GM23338 (cell line): ENCODE measurements around the gene HOXB4. TPM values are rescaled to one million over a fixed set of nuclear protein-coding genes. Genes with fewer than 3 reads are reported as not detected.

Source experiments
- ATAC-seq: fragments of 200-7000 bp; cut with Tn5 transposase; 3 replicates; pipeline ENCODE4 v1.9.1; 2020
- DNase-seq: peaks from one replicate; pipeline ENCODE4 v3.0.0-alpha.2; 2015; ENCODE audit warnings: low spot score
- H2AFZ ChIP-seq: fragments of 200-600 bp; sonication (generic); 2 replicates; pipeline ENCODE4 v1.8.0; 2016; ENCODE audit warnings: antibody characterized with exemption, mild to moderate bottlenecking, moderate library complexity
- H3F3A ChIP-seq: fragments of 200-600 bp; sonication (generic); replicated peaks from 2 replicates; pipeline ENCODE4 v1.8.0; 2017; ENCODE audit warnings: antibody characterized with exemption, mixed run types, low read depth
- H3K27ac ChIP-seq: fragments of 200-600 bp; sonication (generic); 2 replicates; pipeline ENCODE4 v1.6.1; 2016; ENCODE audit warnings: low read depth
- H3K27me3 ChIP-seq: fragments of 200-600 bp; sonication (generic); 2 replicates; pipeline ENCODE4 v1.8.0; 2016; ENCODE audit warnings: mild to moderate bottlenecking, mixed run types, moderate library complexity; ENCODE audit not compliant: insufficient read depth
- H3K36me3 ChIP-seq: fragments of 200-600 bp; sonication (generic); 2 replicates; pipeline ENCODE4 v1.8.0; 2016; ENCODE audit warnings: mild to moderate bottlenecking; ENCODE audit not compliant: insufficient read depth
- H3K4me1 ChIP-seq: fragments of 200-600 bp; sonication (generic); 2 replicates; pipeline ENCODE4 v1.8.0; 2016; ENCODE audit warnings: mild to moderate bottlenecking, moderate library complexity; ENCODE audit not compliant: insufficient read depth
- H3K4me2 ChIP-seq: fragments of 200-600 bp; sonication (generic); 2 replicates; pipeline ENCODE4 v1.7.1; 2017; ENCODE audit warnings: mixed run types
- H3K4me3 ChIP-seq: fragments of 200-600 bp; sonication (generic); 2 replicates; pipeline ENCODE4 v1.6.1; 2016; ENCODE audit warnings: mixed run types
- H3K79me2 ChIP-seq: fragments of 200-600 bp; sonication (generic); replicated peaks from 2 replicates; pipeline ENCODE4 v1.8.0; 2017; ENCODE audit warnings: mild to moderate bottlenecking; ENCODE audit not compliant: insufficient read depth
- H3K9me2 ChIP-seq: fragments of 200-600 bp; sonication (generic); 2 replicates; pipeline ENCODE4 v1.8.0; 2017; ENCODE audit not compliant: insufficient read depth
- H4K20me1 ChIP-seq: fragments of 200-600 bp; sonication (generic); replicated peaks from 2 replicates; pipeline ENCODE4 v1.8.0; 2017; ENCODE audit warnings: mild to moderate bottlenecking; ENCODE audit not compliant: insufficient read depth
- H3K27ac Mint-ChIP-seq: 2 replicates; pipeline ENCODE4 v1.8.0; 2020; ENCODE audit warnings: inconsistent platforms, mild to moderate bottlenecking, moderate library complexity, mixed read lengths
- H3K27me3 Mint-ChIP-seq: 3 replicates; pipeline ENCODE4 v1.8.0; 2022; ENCODE audit warnings: low read depth, mild to moderate bottlenecking, moderate library complexity, mixed read lengths, inconsistent platforms; ENCODE audit not compliant: insufficient read depth, poor library complexity
- H3K36me3 Mint-ChIP-seq: 3 replicates; pipeline ENCODE4 v1.8.0; 2021; ENCODE audit warnings: low read depth, mild to moderate bottlenecking, inconsistent platforms, moderate library complexity, mixed read lengths
- H3K4me1 Mint-ChIP-seq: 3 replicates; pipeline ENCODE4 v1.8.0; 2020; ENCODE audit warnings: mild to moderate bottlenecking, inconsistent platforms, mixed read lengths
- H3K4me3 Mint-ChIP-seq: 3 replicates; pipeline ENCODE4 v1.8.0; 2021; ENCODE audit warnings: moderate library complexity, mild to moderate bottlenecking, inconsistent platforms, mixed read lengths
- H3K9me3 Mint-ChIP-seq: 3 replicates; pipeline ENCODE4 v1.8.0; 2020; ENCODE audit warnings: moderate library complexity, mild to moderate bottlenecking, inconsistent platforms, mixed read lengths
- CTCF ChIP-seq, 2 experiments: fragments of 200-600 bp in 1 of 2; sonication (generic) in 1 of 2; conservative IDR thresholded peaks; 2 replicates each; pipeline versions ENCODE4 v1.5.1 to v1.6.1; 2016 to 2017; ENCODE audit warnings: antibody characterized with exemption in 2 of 2, low read depth in 2 of 2, mild to moderate bottlenecking in 2 of 2, moderate library complexity in 1 of 2
- ETS1 ChIP-seq: IDR thresholded peaks from 2 replicates; pipeline ENCODE4 v1.6.1; 2016; ENCODE audit warnings: antibody characterized with exemption
- EZH2 ChIP-seq: fragments of 200-600 bp; sonication (generic); IDR thresholded peaks from one replicate; pipeline ENCODE4 v1.8.0; 2017; ENCODE audit warnings: antibody characterized with exemption, mild to moderate bottlenecking, low read depth; ENCODE audit not compliant: unreplicated experiment
- EZH2phosphoT487 ChIP-seq: fragments of 200-600 bp; sonication (generic); IDR thresholded peaks from one replicate; pipeline ENCODE4 v1.8.1; 2018; ENCODE audit warnings: antibody characterized with exemption; ENCODE audit not compliant: unreplicated experiment
- JUNB ChIP-seq: IDR thresholded peaks from one replicate; pipeline ENCODE4 v1.6.1; 2016; ENCODE audit warnings: antibody characterized with exemption; ENCODE audit not compliant: unreplicated experiment
- NANOG ChIP-seq: IDR thresholded peaks from 2 replicates; pipeline ENCODE4 v1.6.1; 2016; ENCODE audit warnings: antibody characterized with exemption, borderline replicate concordance
- POLR2AphosphoS5 ChIP-seq: IDR thresholded peaks from 2 replicates; pipeline ENCODE4 v1.6.1; 2016; ENCODE audit warnings: antibody characterized with exemption, low read depth
- STAT1 ChIP-seq: IDR thresholded peaks from one replicate; pipeline ENCODE4 v1.6.1; 2016; ENCODE audit warnings: antibody characterized with exemption; ENCODE audit not compliant: unreplicated experiment
- ZNF114 ChIP-seq: fragments of 250-450 bp; sonication (Bioruptor Pico); IDR thresholded peaks from 2 replicates; pipeline ENCODE4 v1.5.0; 2020; ENCODE audit warnings: mild to moderate bottlenecking, moderate library complexity
- ZNF331 ChIP-seq: fragments of 250-450 bp; sonication (Bioruptor Pico); IDR thresholded peaks from 2 replicates; pipeline ENCODE4 v1.5.0; 2020; ENCODE audit warnings: low read depth, mild to moderate bottlenecking, moderate library complexity
- ZNF462 ChIP-seq: fragments of 250-450 bp; sonication (Bioruptor Pico); IDR thresholded peaks from 2 replicates; pipeline ENCODE4 v1.5.0; 2020; ENCODE audit warnings: mild to moderate bottlenecking, moderate library complexity
- polyA plus RNA-seq: library from polyadenylated mRNA; unstranded; fragments of >200 nt; fragmentation: Nextera tagmentation; extraction: Ambion mirVana; gene quantifications from 2 replicates; pipeline ENCODE4 v1.2.1, GENCODE V29; 2016
- total RNA-seq: library from RNA; depleted of rRNA; stranded (reverse); fragments of >200 nt; shearing (Covaris generic); gene quantifications from 2 replicates; pipeline ENCODE4 v1.2.3, GENCODE V29; 2014

HOXB4 gene
- total and polyA plus RNA-seq, 2 experiments from 2014 or later: not detected

- TF ChIP-seq CTCF (conservative IDR thresholded peaks at IDR 0.05; ENCODE audit: low read depth in 2 of 2) (no peak), EZH2phosphoT487 (no peak), ETS1 (no peak)
Measured at GRCh38 chr17:48530887-48531272, 47.3 kb downstream of the HOXB4 start, which contains the start of gene HOXB1 (continued).

- H3K4me3 ChIP-seq: peak overlapping the region; percentile 48
- no peaks in the 10 kb centered on the region for H3K9me2 ChIP-seq
- H3K27ac Mint-ChIP-seq: no peak overlapping the region
- peaks cover 64% of the 10 kb centered on the region for H3K4me1 Mint-ChIP-seq
- peak overlapping the region; percentile 66 for H3K4me2 ChIP-seq
- H3K4me3 Mint-ChIP-seq: peak overlapping the region; percentile 55
- no peaks in the 10 kb centered on the region for H3K36me3 ChIP-seq
- no peak overlapping the region for H3K27ac ChIP-seq
- ATAC-seq (peak; percentile 7), DNase-seq (no peak)
- peaks cover 98% of the 10 kb centered on the region for H3K27me3 ChIP-seq
- no peaks in the 10 kb centered on the region for H3K36me3 Mint-ChIP-seq
- peaks cover 32% of the 10 kb centered on the region for H3F3A ChIP-seq
- H4K20me1 ChIP-seq: 0 out of 2 replicates have a peak, but pooled peaks cover 4% of the 10 kb centered on the region
- H3K27me3 Mint-ChIP-seq: peaks cover 92% of the 10 kb centered on the region
- H2AFZ ChIP-seq: no peak overlapping the region
- peaks cover 62% of the 10 kb centered on the region for H3K4me1 ChIP-seq
- H3K79me2 ChIP-seq: no peaks in the 10 kb centered on the region
- peak; percentile 64 for TF ChIP-seq EZH2
- no peak for TF ChIP-seq EZH2phosphoT487
- no peaks in the 10 kb centered on the region; the same call in 2 of the 3 replicates for H3K9me3 Mint-ChIP-seq
Measured at GRCh38 chr17:48530208-48530886, 47.8 kb downstream of the HOXB4 start.

- H3K9me2 ChIP-seq: no peaks in the 10 kb centered on the region
- peaks cover 100% of the 10 kb centered on the region for H3K27me3 ChIP-seq
- no peak overlapping the region for H3K4me3 Mint-ChIP-seq
- peaks cover 98% of the 10 kb centered on the region for H3K27me3 Mint-ChIP-seq
- H3K27ac Mint-ChIP-seq: no peak overlapping the region
- peak overlapping the region; percentile 66; the same call in 1 of the 2 replicates for H3K4me2 ChIP-seq
- peak overlapping the region; percentile 48 for H3K4me3 ChIP-seq
- H2AFZ ChIP-seq: no peak overlapping the region
- DNase-seq (no peak), ATAC-seq (peak; percentile 6)
- H3K27ac ChIP-seq: no peak overlapping the region
- no peaks in the 10 kb centered on the region; the same call in 2 of the 3 replicates for H3K9me3 Mint-ChIP-seq
- H4K20me1 ChIP-seq: 0 out of 2 replicates have a peak, but pooled peaks cover 4% of the 10 kb centered on the region
- peaks cover 32% of the 10 kb centered on the region for H3F3A ChIP-seq
- H3K4me1 Mint-ChIP-seq: peaks cover 64% of the 10 kb centered on the region
- no peaks in the 10 kb centered on the region for H3K36me3 Mint-ChIP-seq
- H3K4me1 ChIP-seq: peaks cover 62% of the 10 kb centered on the region
- no peaks in the 10 kb centered on the region for H3K36me3 ChIP-seq
- H3K79me2 ChIP-seq: no peaks in the 10 kb centered on the region
- TF ChIP-seq STAT1 (no peak), EZH2 (no peak), EZH2phosphoT487 (no peak), JUNB (no peak), ZNF331 (CRISPR knock-in tag) (no peak), NANOG (no peak), POLR2AphosphoS5 (no peak), ZNF114 (CRISPR knock-in tag) (no peak), ZNF462 (CRISPR knock-in tag) (no peak)
Measured at GRCh38 chr17:48529683-48530009, 48.5 kb downstream of the HOXB4 start.
